Sigmoid colon (tissue), 7 donors: ENCODE measurements around the gene POLR2H. TPM values are rescaled to one million over a fixed set of nuclear protein-coding genes. Genes with fewer than 3 reads are reported as not detected.

Source experiments
- DNase-seq: peaks from one replicate; pipeline ENCODE4 v3.0.0-alpha.2; 2019
- H3K27ac ChIP-seq, 4 donors: fragments of 200-600 bp; sonication (generic); one replicate each; pipeline ENCODE4 v1.5.1; 2016 to 2019; ENCODE audit warnings: mild to moderate bottlenecking in 1 of 4
- H3K27me3 ChIP-seq, 3 donors: fragments of 200-600 bp; sonication (generic); one replicate each; pipeline ENCODE4 v1.5.1; 2019; ENCODE audit warnings: mild to moderate bottlenecking in 1 of 3
- H3K36me3 ChIP-seq, 4 donors: fragments of 200-600 bp; sonication (generic); one replicate each; pipeline ENCODE4 v1.5.1; 2016 to 2019
- H3K4me1 ChIP-seq, 4 donors: fragments of 200-600 bp; sonication (generic); one replicate each; pipeline ENCODE4 v1.5.1; 2017 to 2019
- H3K4me3 ChIP-seq, 4 donors: fragments of 200-600 bp; sonication (generic); one replicate each; pipeline ENCODE4 v1.5.1; 2017 to 2019; ENCODE audit warnings: mild to moderate bottlenecking in 2 of 4, moderate library complexity in 1 of 4
- H3K9me3 ChIP-seq, 4 donors: fragments of 200-600 bp in 3 of 4; sonication (generic) in 3 of 4; one replicate each; pipeline versions ENCODE4 v1.5.1 to v1.6.1; 2013 to 2019
- EP300 ChIP-seq, 4 donors: sonication (generic); formaldehyde crosslinking; IDR thresholded peaks; one replicate each; pipeline ENCODE4 v1.6.1; 2017; ENCODE audit warnings: antibody characterized with exemption in 4 of 4
- POLR2A ChIP-seq, 2 donors: fragments of 450-650 bp; IDR thresholded peaks; one replicate each; pipeline ENCODE4 v1.6.1; 2016; ENCODE audit warnings: antibody characterized with exemption in 2 of 2, mild to moderate bottlenecking in 2 of 2, moderate library complexity in 2 of 2
- POLR2AphosphoS5 ChIP-seq, 4 donors: sonication (generic); formaldehyde crosslinking; IDR thresholded peaks; one replicate each; pipeline ENCODE4 v1.6.1; 2017; ENCODE audit warnings: antibody characterized with exemption in 4 of 4
- WGBS, 2 donors: extraction: QIAGEN DNeasy Blood & Tissue Kit; methylation state at CpG; one replicate each; pipeline ENCODE4 v1.1.7; 2013; 5-methylcytosine and 5-hydroxymethylcytosine counted together
- intact Hi-C: fragments of 100-400 bp; cut with DNase I; formaldehyde crosslinking; loops from one replicate; pipeline ENCODE4 v1.15.1; 2023
- polyA plus RNA-seq, 3 donors: library from polyadenylated mRNA; stranded (reverse); fragments of 200-250 nt; gene quantifications; one replicate each; pipeline ENCODE4 v1.2.3, GENCODE V29; 2013
- total RNA-seq, 4 donors: library from RNA; depleted of rRNA; stranded (reverse); fragments of >200 nt; gene quantifications; one replicate each; pipeline ENCODE4 v1.1.0, GENCODE V29; 2016
- TF ChIP-seq, protein P1 (sequence below), 4 experiments: fragments of 450-650 bp in 3 of 4; fragments of 200-600 bp in 1 of 4; IDR thresholded peaks; one replicate each; pipeline ENCODE4 v1.5.1; 2016 to 2019; ENCODE audit warnings: antibody characterized with exemption in 4 of 4, mild to moderate bottlenecking in 3 of 4, moderate library complexity in 2 of 4
- donor health status: healthy with polysubstance abuse.
- donor health status: Bipolar disorder and iron deficiency.
- donor health status: healthy.

Gene POLR2H
- total and polyA plus RNA-seq, 7 donors, result 53.2 to 162 (median 92.5) TPM

DNA sequence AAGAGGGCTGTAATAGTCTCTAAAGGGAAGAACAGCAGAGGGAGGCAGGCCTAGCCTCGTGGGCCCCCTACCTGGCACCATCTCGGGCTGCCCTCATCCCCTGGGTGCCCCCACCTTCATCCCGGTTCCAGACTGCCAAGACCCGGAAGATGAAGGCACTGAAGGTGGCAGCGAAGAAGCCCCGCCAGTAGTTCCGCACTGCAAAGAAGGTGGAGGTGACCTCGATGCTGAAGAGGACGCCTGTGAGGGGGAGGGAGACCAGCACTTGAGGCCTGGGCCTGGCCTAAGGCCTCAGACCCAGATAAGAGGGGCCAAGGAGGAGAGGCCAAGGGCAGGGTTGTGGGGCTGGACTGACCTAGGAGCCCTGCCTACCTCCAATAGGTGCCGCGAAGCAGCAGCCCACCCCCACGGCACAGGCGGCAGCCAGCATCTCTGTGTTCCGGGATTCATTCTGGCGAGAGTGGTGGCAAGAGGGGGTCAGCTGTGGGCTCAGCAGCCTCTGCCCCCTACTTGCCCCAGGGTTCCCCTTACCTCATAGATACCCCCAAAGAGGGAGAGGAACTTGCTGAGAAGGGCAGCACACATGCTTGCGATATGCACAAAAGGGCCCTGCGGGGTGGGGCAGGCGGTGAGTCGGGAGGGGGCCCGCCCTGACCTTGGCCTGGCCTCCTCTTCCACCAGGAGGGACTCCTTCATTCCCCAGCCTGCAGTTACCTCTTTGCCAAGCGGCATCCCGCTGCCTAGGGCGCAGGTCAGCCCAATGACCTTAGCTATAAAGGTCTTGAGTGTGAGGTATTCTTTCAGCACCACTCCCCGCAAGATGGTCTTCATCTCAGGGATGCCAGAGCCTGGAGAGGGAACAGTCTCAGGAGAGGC, 4.0 kb upstream of the POLR2H start:
- no peak for TF ChIP-seq EP300 (IDR thresholded peaks at IDR 0.05)
- Histone ChIP-seq H3K27me3 (no peaks in the 10 kb centered on the region), H3K36me3 (peaks cover 0 to 31% (median 6%) of the 10 kb centered on the region in 4 donors), H3K4me3 (no peak overlapping the region), H3K27ac (no peak overlapping the region), H3K4me1 (peaks cover 0 to 26% (median 22%) of the 10 kb centered on the region in 4 donors), H3K9me3 (no peaks in the 10 kb centered on the region)
- 92 to 94% methylated on average over 24 of the region's 24 CpGs for WGBS, 2 donors
- intact Hi-C loops, result no loop called here
- no peak for DNase-seq

DNA sequence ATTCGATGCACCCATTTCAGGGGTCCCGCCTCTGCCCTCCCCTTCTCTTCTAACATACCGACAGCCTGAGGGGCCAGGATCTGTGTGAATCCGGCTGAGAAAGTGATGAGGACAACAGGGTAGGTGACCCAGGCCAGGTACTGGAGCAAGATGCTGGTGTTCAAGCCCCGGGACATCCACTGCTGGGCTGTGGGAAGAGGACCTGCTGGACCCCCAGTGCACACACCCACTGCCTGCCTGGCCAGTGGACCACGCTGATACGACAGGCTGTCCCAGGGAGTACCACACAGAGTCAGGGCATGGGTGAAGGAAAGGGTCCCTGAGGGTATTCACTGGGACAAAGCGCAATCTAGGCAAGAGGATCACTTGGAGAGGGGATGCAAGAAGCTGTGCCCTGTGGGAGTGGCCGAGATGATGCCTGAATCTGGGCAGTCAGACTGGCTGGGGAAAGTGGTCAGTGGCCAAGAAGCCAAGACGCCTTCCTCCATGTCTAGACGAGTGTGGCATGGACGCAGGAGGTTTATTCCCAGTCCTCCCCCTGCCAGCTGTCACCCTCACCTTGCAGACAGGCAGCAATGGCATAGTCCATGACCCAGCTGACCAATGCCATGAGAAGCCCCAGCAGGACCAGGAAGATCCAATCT, 3.3 kb upstream of the POLR2H start:
- TF ChIP-seq POLR2AphosphoS5 (IDR thresholded peaks at IDR 0.05), result no peak
- TF ChIP-seq, protein P1, sequence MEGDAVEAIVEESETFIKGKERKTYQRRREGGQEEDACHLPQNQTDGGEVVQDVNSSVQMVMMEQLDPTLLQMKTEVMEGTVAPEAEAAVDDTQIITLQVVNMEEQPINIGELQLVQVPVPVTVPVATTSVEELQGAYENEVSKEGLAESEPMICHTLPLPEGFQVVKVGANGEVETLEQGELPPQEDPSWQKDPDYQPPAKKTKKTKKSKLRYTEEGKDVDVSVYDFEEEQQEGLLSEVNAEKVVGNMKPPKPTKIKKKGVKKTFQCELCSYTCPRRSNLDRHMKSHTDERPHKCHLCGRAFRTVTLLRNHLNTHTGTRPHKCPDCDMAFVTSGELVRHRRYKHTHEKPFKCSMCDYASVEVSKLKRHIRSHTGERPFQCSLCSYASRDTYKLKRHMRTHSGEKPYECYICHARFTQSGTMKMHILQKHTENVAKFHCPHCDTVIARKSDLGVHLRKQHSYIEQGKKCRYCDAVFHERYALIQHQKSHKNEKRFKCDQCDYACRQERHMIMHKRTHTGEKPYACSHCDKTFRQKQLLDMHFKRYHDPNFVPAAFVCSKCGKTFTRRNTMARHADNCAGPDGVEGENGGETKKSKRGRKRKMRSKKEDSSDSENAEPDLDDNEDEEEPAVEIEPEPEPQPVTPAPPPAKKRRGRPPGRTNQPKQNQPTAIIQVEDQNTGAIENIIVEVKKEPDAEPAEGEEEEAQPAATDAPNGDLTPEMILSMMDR (IDR thresholded peaks at IDR 0.05), result no peak
- no peak for TF ChIP-seq EP300 (IDR thresholded peaks at IDR 0.05)
- TF ChIP-seq POLR2A (IDR thresholded peaks at IDR 0.05), result no peak
- H3K9me3 ChIP-seq, result no peaks in the 10 kb centered on the region
- 92 to 95% methylated on average over 12 of the region's 12 CpGs for WGBS, 2 donors
- no peak overlapping the region for H3K27ac ChIP-seq
- no peak overlapping the region for H3K4me3 ChIP-seq
- H3K4me1 ChIP-seq, result peaks cover 0 to 31% (median 22%) of the 10 kb centered on the region in 4 donors
- no peaks in the 10 kb centered on the region for H3K27me3 ChIP-seq
- H3K36me3 ChIP-seq, result peaks cover 0 to 31% (median 4%) of the 10 kb centered on the region in 4 donors
- intact Hi-C loops, result no loop called here
- DNase-seq, result no peak

DNA sequence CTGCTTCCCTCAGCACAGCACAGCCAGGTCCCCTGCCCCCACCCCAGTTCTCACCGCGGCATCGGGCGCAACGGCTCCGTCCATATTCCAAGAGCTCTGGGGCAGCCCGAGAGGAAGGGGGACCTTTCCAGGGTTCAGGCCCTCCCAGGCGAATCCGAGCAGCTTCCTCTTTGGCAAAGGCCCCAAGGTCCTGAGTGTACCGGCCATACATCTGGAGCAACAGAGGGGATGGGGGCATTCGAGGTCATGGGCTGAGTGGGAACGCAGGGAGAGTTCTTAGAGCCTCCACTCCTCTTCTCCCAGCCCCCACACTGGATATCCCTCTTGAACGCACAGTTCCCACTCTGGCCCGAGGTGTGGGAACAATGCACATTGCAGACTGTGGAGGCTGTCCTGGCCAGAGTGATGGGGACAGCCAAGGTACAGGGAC, 2.6 kb upstream of the POLR2H start:
- no peak overlapping the region for H3K4me3 ChIP-seq
- H3K27me3 ChIP-seq, result no peaks in the 10 kb centered on the region
- H3K9me3 ChIP-seq, result no peaks in the 10 kb centered on the region
- 83% methylated on average over 14 of the region's 14 CpGs for WGBS, 2 donors
- DNase-seq, result no peak
- peaks cover 0 to 31% (median 4%) of the 10 kb centered on the region in 4 donors for H3K36me3 ChIP-seq
- H3K27ac ChIP-seq, result no peak overlapping the region
- H3K4me1 ChIP-seq, result peaks cover 0 to 38% (median 27%) of the 10 kb centered on the region in 4 donors
- intact Hi-C loops, result no loop called here
- no peak for TF ChIP-seq POLR2A (IDR thresholded peaks at IDR 0.05)
- TF ChIP-seq, protein P1 (IDR thresholded peaks at IDR 0.05), result no peak
- no peak for TF ChIP-seq EP300 (IDR thresholded peaks at IDR 0.05)
- no peak for TF ChIP-seq POLR2AphosphoS5 (IDR thresholded peaks at IDR 0.05)

DNA sequence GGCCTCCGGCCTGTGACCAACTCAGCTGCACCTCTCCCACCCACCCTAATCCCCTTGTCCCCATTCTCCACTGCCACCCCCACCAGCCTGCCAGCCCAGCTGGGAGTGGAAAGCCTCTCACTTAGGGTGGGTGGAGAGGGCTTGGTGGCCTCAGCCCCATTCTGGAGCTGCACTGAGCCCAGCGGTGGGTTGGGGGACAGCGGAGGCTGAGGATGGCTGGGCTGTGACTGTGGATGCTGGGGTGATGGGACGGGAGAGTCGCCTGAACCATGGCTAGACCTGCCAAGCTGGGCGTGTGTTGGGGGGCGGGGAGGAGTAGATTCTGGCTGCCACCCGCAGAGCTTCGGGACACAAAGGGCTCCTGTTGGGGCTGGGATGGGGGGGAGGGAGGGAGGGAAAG, 1.9 kb upstream of the POLR2H start:
- 58 to 79% methylated on average over 9 of the region's 9 CpGs for WGBS, 2 donors
- no peaks in the 10 kb centered on the region for H3K27me3 ChIP-seq
- peaks cover 0 to 31% (median 4%) of the 10 kb centered on the region in 4 donors for H3K36me3 ChIP-seq
- no peak overlapping the region for H3K4me3 ChIP-seq
- no peak overlapping the region for H3K27ac ChIP-seq
- H3K4me1 ChIP-seq, result peaks cover 0 to 37% (median 31%) of the 10 kb centered on the region in 4 donors
- TF ChIP-seq POLR2A (IDR thresholded peaks at IDR 0.05) (no peak), POLR2AphosphoS5 (IDR thresholded peaks at IDR 0.05) (no peak), EP300 (IDR thresholded peaks at IDR 0.05) (no peak)
- TF ChIP-seq, protein P1 (IDR thresholded peaks at IDR 0.05), result no peak
- H3K9me3 ChIP-seq, result no peaks in the 10 kb centered on the region
- no peak for DNase-seq
- intact Hi-C loops, result loop anchor here (10.0 kb wide), 1 partner anchor 415 kb away; no protein-coding TSS in a partner anchor
